ENCODE data around the gene RCAN1.
"Not testable (repeated sequence)": the region's sequence is repeated elsewhere in the genome, so short reads cannot be mapped to it uniquely, and the experiment has no call there.

Gene RCAN1

GRCh38 chr21:34568801-34569200 is 46.1 kb downstream of the RCAN1 start:
- DNase-seq = not testable (repeated sequence)

GRCh38 chr21:34567604-34568155 is 47.2 kb downstream of the RCAN1 start:
- no peak for DNase-seq

GRCh38 chr21:34565238-34565637 is 49.7 kb downstream of the RCAN1 start:
- DNase-seq = no peak

- not testable (repeated sequence) for DNase-seq
These were observed 51.5 kb downstream of the RCAN1 start for GRCh38 chr21:34563370-34563769.

- DNase-seq = no peak
These were observed 53.1 kb downstream of the RCAN1 start for GRCh38 chr21:34561806-34562205.

- no peak for DNase-seq
These were observed 54.3 kb downstream of the RCAN1 start for GRCh38 chr21:34560609-34561008.

- no peak for DNase-seq
These were observed 54.9 kb downstream of the RCAN1 start for GRCh38 chr21:34560021-34560420.

- no peak for DNase-seq
These were observed 55.8 kb downstream of the RCAN1 start for GRCh38 chr21:34559089-34559631.

GRCh38 chr21:34558166-34558565 is 56.7 kb downstream of the RCAN1 start:
- no peak for DNase-seq

- DNase-seq = no peak
These were observed 57.7 kb downstream of the RCAN1 start for GRCh38 chr21:34557261-34557660.

- DNase-seq = not testable (repeated sequence)
These were observed 60.2 kb downstream of the RCAN1 start for GRCh38 chr21:34554670-34555069.

- no peak for DNase-seq
These were observed 60.7 kb downstream of the RCAN1 start for GRCh38 chr21:34554227-34554626.

GRCh38 chr21:34553151-34553952 is 61.6 kb downstream of the RCAN1 start:
- no peak for DNase-seq

GRCh38 chr21:34552360-34553098 is 62.4 kb downstream of the RCAN1 start:
- no peak for DNase-seq

- DNase-seq = no peak
These were observed 64.6 kb downstream of the RCAN1 start for GRCh38 chr21:34550182-34550799.

GRCh38 chr21:34548781-34549376 is 66.0 kb downstream of the RCAN1 start:
- DNase-seq = no peak

- no peak for DNase-seq
These were observed 68.4 kb downstream of the RCAN1 start for GRCh38 chr21:34546542-34546941.

GRCh38 chr21:34545079-34545884 is 69.6 kb downstream of the RCAN1 start:
- peak in 12 of 14 donors; percentile 10 to 81 (median 62) for DNase-seq

GRCh38 chr21:34544032-34544496 is 70.8 kb downstream of the RCAN1 start:
- DNase-seq = no peak

- DNase-seq = no peak
These were observed 71.9 kb downstream of the RCAN1 start for GRCh38 chr21:34543017-34543416.

- no peak for DNase-seq
These were observed 74.7 kb downstream of the RCAN1 start for GRCh38 chr21:34540206-34540605.

Data from C1 segment of cervical spinal cord (tissue), 14 donors.